Activated CD8-positive, alpha-beta memory T cell treated with anti-CD3 and anti-CD28 coated beads for 4 hours (primary cell): ENCODE measurements around the gene GH2.
"Not testable (repeated sequence)": the region's sequence is repeated elsewhere in the genome, so short reads cannot be mapped to it uniquely, and the experiment has no call there.

Experiments used
- DNase-seq, 2 donors: peaks; one replicate each; pipeline ENCODE4 v3.0.0-alpha.2; 2020; ENCODE audit warnings: low read depth in 2 of 2

Gene GH2

DNA sequence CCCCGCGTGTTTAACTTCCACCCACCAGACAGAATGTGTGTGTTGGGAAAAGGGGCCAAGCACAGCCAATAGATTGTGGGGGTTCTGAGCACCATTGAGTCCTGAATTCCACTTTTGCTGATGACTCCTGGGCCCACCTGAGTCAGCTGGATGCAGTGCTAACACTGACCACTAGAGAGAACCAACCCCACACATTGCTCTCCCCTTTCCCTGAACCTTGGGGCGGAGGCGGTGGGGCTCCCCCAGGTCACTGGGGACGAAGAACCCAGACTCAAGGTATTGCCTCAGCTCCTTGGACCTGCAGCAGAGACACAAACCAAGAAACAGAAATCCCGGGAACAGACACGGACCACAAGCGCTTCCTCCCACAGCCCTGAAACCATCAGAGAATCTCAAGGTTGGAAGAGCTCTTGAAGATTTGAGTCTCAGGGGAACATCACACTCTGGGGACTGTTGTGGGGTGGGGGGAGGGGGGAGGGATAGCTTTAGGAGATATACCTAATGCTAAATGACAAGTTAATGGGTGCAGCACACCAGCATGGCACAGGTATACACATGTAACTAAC, 7.6 kb downstream of the GH2 start:
- DNase-seq, result not testable (repeated sequence)

DNA sequence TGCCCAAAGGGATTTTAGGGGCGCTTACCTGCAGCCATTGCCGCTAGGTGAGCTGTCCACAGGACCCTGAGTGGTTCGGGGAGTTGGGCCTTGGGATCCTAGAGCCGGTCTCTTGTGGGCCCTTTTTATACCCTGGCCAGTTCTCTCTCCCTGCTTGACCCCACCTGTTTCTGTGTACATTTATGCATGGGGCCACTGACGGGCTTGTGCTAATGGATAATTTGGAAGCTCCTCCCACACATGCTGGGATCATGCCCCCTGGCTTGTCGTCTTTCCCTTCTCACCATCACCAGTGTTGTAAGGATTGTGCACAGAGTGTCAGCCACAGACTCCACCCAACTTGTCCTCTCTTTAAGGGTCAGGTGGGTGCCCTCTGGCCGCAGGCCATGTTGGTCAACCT, 8.2 kb downstream of the GH2 start, which contains the start of gene CSH2:
Gene CSH2 (minus strand): TSS at position 101 of the 400 bp plus-strand sequence. CDS start 63 bp downstream, at position 38.
- not testable (repeated sequence) for DNase-seq

DNA sequence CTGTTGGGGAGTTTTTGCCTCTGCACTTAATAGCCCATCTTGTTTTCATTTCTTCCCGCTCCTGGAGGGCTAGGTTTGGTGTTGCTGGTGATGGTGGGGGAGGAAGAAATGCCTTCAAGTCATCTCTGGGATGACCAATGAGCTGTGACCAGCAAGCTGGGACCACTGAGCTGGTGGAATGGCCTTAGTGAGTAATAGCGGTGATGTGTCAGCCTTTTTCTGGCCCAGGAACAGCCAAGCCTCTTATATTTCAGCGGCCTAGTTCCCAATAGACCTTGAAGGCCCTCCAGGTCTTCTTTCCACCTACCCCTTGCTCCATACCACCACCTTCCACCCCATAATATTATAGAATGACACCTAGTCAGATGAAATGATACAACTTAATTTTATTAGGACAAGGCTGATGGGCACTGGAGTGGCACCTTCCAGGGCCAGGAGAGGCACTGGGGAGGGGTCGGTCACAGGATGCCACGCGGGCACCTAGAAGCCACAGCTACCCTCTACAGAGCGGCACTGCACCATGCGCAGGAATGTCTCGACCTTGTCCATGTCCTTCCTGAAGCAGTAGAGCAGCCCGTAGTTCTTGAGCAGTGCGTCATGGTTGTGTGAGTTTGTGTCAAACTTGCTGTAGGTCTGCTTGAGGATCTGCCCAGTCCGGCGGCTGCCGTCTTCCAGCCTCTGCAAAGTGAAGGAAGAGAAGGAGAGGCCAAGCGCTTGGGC, 9.9 kb downstream of the GH2 start:
- not testable (repeated sequence) for DNase-seq

DNA sequence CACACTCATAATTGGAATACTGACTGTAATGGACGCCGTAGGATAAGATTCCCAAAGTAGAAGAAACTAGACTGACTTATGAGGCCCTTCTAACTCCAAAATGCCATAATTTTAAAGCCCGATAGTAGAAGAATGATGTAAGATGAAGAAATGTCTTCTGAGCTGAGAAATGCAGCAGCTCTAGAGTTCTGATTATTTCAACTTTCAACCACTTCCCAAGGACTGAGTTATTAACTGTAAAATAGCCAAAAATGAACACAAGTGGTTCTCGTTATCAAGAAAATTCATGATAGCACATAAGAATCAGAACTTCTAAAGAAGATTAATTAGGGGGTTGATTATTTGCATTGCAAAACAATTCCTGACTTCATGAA, 11.5 kb downstream of the GH2 start:
- DNase-seq, result not testable (repeated sequence)

DNA sequence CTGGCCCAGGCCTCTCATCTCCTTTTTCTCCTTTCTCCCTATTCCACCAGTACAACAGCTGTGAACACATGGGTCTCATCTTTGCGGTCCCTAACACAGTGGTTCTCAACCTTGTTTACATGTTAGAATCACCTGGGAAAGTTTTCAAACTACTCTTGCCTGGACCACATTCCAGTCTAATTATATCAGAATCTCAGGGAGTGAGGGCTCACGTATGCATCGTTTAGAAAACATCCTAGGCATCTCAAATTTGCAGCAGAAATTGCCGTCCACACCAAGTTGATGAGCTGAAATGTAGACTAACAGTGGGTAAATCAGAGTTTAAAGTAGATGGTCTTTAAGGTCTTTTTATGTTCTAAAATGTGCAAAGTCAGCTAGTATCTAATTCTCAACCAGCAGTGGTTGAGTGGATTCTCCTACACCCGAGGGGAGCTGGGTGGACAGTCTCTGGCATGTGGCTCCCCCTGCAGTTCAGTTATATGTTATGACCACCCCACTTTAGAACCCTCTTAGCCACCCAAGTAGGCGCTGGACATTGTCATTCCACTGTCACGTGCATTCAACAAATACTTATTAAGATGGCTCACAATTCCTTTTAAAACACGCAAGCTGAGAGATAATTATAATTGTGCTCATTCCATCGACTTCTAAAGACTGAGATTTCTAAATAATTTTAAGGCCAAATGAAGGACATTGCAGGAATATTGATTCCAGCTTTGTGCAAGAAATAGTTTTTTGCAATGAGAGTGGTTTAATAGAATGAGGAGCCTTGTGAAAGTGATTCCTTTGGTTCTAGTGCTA, 12.1 kb downstream of the GH2 start:
- DNase-seq, result not testable (repeated sequence)

DNA sequence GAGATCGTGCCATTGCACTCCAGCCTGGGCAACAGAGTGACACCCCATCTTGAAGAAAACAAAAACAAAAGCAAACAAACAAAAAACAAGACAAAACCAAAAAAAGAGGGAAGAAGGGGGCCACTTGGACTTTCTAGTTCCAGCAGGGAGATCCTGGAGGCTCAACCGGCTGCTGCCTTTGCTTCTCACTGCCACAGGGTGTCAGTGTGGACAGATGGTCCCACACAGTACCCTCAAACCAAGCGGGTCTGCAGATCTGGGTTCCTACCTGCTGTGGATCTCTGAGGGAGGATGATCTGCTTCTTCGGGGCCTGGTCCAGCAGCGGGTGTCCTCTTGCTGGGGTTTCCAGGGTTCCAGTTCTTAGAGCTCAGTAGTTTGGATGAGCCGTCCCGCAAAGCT, 15.1 kb downstream of the GH2 start:
- DNase-seq, result not testable (repeated sequence)

DNA sequence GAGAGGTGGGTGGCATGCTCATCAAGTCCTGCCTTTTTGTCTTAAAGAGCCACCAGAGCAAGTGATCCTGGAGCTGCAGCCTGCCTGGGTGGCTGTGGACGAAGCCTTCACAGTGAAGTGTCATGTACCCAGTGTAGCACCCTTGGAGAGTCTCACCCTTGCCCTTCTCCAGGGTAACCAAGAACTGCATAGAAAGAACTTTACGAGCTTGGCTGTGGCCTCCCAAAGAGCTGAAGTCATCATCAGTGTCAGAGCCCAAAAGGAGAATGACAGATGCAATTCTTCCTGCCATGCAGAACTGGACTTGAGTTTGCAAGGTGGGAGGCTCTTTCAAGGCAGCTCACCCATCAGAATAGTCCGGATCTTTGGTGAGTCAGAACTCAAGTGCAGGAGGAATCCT, 22.5 kb downstream of the GH2 start:
- no peak for DNase-seq

DNA sequence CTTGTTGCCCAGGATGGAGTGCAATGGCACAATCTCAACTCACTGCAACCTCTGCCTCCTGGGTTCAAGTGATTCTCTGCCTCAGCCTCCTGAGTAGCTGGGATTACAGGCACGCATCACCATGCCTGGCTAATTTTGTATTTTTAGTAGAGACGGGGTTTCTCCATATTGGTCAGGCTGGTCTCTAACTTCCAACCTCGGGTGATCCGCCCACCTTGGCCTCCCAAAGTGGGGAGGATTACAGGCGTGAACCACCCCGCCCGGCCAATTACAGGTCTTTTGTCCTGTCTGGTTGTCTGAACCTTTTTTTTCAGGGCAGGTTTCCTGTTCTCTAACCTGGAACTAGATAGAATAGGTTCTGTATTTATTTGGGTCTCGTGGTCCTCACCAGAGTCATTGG, 25.3 kb downstream of the GH2 start:
- DNase-seq, result not testable (repeated sequence)

DNA sequence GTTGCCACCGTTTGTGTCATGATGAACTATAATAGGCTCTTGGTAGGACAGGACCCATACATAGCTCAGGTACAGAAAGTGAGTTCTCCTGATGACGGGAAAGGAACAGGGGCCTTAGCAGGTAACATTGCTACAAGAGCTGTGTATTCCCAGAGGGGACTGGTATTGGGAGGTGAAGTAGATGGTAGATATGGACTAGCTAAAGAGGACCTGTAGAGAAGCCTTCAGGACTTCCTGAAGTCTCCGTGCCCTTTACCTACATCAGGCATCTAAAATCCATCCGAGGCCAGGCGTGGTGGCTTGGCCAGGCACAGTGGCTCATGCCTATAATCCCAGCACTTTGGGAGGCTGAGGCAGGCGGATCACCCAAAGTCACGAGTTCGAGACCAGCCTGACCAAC, 26.6 kb downstream of the GH2 start:
- DNase-seq, result no peak

DNA sequence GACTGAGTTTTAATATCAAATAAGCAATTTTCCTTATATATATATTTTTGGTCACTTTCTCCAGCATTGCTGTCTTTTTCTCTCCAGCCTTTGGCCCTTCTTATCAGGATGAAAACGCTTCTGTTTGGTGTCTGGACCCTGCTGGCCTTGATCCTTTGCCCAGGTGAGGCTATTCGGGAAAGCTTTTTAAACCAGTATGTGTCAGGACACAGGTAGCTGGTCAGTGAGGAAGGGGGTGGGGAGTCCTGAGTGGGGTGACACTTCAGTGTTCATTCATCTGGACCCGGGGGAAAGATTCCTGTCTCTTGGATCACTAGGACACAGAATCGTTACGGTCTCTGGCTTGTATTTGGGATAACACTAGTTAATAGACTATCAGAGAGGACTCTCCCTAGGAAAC, 27.0 kb downstream of the GH2 start:
- DNase-seq, result no peak

DNA sequence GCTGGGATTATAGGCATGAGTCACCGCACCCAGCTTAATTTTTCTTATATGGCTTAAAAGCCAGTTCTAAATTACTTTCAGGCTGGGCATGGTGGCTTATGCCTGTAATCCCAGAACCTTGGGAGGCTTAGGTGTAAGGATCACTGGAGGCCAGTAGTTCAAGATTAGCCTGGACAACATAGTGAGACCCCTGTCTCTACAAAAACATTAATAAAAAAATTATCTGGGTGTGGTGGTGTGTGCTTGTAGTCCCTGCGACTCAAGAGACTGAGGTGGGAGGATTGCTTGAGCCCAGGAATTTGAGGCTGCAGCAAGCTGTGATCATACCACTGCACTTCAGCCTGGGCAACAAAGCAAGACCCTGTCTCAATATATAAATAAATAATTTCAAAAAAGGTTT, 28.5 kb downstream of the GH2 start:
- DNase-seq, result no peak

DNA sequence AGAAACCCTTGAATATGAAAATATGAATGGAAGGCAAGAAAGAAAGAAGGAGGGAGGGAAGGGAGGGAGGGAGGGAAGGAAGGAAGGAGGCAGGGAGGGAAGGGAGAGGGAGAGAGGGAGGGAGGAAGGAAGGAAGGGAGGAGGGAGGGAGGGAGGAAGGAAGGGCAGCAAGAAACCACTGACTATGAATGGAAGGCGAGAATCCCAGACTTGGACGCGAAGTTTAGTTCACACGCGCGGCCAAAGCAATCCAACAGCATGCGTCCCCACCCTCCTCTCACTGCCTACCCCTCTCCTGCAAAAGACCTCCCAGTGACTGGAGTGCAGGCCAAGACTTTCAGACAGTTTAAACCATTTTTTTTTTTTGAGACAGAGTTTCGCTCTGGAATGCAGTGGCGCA, 31.3 kb downstream of the GH2 start:
- DNase-seq, result no peak

DNA sequence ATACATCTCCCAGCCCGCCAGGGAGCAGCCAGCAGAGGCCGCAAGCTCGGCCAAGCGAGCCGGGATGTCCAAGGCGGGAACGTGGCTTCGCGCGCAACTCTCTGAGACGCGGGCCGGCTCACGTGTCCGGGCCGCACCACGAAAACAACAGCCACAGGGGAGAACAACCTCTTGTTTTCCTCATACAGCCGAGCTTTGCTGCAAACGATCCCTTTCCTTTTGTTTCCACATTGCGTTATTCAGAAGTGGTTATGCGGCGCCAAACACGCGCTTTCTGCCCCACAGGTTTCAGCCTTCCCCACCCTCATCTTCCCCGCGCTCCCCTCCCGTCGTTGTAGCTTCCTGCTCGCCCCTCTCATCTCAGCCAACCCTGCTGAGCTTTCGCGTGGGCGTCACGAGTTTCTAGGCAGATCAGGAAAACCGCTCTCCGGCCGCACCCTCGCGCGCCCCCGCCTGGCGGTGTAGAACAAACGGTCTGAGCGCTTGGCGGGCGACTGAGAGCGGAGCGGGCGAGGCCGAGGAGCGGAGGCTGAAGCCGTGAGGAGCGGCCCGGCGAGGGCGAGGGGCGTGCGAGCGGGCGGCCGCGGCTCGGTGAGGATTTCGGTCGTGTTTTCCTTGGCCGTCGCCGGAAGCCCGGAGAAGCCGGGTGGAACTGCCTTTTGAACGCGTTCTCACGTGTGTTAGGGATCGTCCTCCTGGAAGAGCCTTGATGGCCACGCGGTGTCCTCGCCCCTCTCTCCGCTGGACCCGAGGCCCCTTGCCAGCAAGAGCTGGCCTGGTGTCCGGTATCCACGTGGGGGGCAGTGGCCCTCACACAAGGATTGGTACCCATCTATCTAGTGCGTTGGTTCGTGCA, 32.7 kb downstream of the GH2 start:
- DNase-seq, result peak; percentile 90 to 93

DNA sequence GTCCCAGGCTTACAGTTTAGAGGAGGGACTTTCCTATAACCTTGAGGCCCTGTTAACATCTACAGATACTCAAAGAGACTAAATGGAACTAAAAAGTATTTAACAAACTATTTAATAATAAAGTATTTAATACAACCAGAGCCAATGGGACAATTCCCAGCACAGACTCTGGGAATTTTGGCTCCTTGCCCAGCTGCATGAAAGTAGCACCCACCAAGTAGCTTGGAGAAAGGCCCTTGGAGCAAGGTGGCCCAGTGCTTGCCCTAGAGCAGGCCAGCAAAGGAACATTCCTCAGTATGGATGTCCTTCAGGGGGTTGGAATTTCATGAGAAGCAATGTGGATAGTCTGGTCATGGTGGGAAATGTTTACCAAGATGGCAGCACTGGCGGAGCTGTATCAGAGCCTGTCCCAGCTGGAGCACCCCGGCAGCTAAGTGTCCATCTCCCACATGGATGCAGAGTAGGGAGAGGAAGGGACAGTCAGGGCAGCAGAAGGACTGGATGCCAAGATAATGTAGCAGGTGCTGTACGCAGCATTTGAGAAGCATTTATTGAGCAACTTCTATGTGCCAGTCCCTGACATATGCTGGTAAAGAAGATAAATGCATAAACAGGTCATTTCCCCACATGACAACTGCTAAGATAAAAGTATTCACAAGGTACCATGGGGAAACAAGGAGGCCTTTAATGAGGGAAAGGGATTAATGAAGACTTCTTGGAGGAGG, 34.1 kb downstream of the GH2 start:
- no peak for DNase-seq

DNA sequence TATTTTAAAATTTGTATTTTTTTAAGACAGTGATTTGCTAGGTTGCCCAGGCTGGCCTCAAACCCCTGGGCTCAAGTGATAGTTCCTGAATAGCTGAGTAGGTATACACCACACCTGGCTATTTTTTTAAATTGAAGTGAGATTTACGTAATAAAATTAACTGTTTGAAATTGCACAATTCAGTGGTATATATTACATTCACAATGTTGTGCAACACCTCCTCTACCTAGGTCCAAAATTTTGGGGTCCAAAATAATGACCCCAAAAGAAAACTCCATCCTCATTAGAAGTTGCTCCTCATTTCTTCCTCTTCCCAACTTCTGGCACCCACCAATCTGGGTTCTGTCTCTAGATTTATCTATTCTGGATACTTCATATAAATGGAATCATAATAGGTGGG, 36.2 kb downstream of the GH2 start:
- DNase-seq, result no peak

DNA sequence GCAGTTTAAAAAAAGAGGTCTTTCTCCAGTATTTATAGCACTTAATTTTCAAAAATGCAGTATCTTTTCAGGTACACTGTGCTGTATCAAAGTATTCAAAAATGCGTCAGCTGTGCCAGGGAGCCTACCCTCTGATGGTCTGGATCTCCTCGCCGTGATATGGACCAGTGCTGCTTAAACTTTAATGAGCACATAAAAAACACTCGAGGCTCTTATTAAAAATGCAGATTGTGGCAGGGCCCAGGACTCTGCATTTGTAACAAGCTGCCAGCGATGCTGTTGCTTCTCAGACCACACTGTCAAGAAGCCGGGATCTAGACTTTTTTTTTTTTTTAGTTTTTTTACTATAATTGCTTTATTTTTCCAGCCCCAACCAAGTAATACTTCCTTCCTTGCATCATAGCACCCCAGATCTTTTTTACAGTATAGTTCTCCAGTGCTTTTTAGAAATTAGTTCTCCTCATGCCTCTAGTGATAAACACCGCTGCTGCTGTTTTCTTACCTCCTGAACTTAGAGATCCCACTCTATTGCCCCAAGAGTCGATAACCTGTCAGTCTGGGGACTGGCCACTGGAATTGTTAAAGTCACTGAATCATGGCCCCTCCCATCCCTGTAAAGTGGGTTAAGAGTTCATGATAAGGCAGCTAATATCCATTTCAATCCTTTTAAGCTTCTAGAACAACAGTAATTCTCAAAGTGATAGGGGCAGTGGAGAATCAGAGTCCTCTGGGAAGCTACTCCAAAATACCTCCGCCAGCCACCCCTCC, 37.6 kb downstream of the GH2 start:
- DNase-seq, result no peak

DNA sequence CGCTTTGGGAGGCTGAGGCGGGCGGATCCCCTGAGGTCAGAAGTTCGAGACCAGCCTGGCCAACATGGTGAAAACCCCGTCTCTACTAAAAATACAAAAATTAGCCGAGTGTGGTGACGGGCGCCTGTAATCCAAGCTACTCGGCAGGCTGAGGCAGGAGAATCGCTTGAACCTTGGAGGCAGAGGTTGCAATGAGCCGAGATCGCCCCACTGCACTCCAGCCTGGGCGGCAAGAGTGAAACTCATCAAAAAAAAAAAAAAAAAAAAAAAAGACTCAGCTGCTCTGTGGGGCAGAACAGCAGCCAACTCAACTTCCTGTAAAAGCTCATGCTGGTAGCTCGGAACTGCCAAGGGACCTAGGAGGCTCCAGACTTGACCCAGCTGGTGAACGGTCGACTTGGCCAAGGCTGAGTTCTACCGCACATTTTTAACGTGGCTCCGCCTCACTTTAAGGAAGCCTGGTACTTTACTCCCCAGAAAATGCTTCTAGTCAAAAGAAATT, 38.3 kb downstream of the GH2 start:
- not testable (repeated sequence) for DNase-seq

DNA sequence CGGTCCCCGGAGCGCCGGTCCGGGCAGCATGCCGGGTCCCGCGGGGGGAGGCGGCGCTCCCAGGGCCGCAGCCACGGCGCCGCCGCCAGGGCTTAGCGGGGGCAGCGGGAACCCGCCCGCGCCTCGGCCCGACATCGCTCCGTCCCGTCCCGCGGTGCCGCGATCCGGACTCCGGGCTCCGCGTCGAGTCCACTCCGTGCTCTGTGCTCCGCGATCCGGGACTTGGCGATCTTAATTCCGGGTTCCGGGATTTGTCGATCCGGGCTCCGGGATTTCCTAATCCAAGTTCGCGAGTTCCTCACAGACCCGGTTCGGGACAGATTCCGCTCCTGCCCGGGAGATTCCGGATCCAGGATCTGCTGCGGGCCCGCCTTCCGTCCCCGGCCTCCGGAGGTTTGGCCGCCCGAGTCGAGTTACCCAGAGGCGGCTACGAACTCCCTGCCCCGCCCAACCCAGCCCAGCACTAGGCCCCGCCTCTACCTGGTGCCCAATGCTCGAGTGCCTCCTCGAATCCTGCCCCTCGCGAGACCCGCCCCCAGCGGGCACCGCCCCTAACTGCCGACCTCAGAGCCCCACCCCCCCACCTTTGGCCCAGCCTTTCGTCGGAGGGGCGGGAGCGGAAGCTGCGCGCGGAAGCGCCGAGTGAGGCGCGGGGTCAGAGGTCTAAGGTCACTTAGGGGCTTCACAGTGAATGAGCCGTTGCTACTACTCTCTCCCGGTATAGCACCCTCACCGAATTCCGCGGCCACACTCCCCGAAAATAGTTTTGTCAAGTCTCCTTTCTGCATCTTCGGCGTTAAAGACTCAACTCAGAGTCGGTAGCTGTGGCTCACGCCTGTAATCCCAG, 39.0 kb downstream of the GH2 start, which contains the start of gene SMARCD2:
Gene SMARCD2 (minus strand): TSS at position 146 of the 847 bp plus-strand sequence. CDS start 11 bp downstream, at position 135.
- peak; percentile 98 for DNase-seq

DNA sequence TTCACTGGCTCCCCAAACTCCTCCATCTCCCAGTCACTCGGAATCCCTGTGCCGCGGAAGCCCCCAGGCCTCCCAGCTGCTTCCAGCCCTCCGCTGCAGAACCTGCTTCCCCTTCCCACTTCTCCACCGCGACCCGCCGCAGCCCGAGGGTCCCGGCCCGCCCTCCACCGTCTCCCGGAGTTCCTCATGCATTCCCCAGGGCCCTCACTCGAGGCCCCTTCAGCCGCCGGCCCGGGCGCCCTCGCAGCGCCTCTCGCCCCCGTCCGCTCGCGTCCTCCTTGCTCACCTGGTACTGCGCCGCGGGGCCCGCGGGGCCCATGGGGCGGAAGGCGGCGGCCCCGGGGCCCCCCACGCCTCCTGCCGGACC, 39.6 kb downstream of the GH2 start:
- no peak for DNase-seq
